Activated naive CD8-positive, alpha-beta T cell (primary cell): ENCODE measurements around the gene ADARB2.

Experiments
- H3K27ac Mint-ChIP-seq: one replicate; pipeline ENCODE4 v1.8.0; 2021; ENCODE audit warnings: mixed read lengths
- H3K27me3 Mint-ChIP-seq: one replicate; pipeline ENCODE4 v1.8.0; 2021; ENCODE audit warnings: mixed read lengths
- H3K36me3 Mint-ChIP-seq: one replicate; pipeline ENCODE4 v1.8.0; 2021; ENCODE audit warnings: mixed read lengths
- H3K4me1 Mint-ChIP-seq: one replicate; pipeline ENCODE4 v1.8.0; 2021; ENCODE audit warnings: low read depth, mixed read lengths
- H3K4me3 Mint-ChIP-seq: one replicate; pipeline ENCODE4 v1.8.0; 2021; ENCODE audit warnings: mild to moderate bottlenecking, mixed read lengths
- H3K9me3 Mint-ChIP-seq: one replicate; pipeline ENCODE4 v1.8.0; 2021; ENCODE audit warnings: low read depth, mixed read lengths

The ADARB2 gene

DNA sequence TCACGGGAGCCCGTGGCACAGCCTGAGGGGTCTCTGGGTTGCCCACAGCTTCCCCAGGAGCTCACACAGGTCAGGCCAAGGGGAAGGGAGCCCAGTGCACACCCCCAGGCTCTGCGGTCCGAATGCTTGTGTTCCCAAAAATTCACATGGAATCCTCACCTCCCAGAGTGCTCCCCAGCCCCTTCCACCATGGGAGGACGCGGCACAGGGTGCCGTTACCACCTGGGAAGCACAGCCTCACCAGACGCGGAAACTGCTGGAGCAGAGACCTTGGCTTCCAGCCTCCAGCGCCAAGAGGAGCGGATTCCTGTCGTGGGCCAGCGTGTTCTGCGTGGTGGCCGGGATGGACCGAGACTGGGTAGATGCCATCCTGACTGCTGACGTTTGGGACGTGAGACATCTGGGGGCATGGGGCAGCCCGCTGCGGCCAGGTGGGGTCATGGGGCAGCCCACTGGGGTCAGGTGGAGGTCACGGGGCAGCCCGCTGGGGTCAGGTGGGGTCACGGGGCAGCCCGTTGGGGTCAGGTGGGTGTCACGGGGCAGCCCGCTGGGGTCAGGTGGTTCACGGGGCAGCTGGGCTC is 531.8 kb downstream of the ADARB2 start:
- H3K27me3 Mint-ChIP-seq: no peaks in the 10 kb centered on the region
- H3K36me3 Mint-ChIP-seq: no peaks in the 10 kb centered on the region
- no peak overlapping the region for H3K4me3 Mint-ChIP-seq
- H3K9me3 Mint-ChIP-seq: no peaks in the 10 kb centered on the region
- no peaks in the 10 kb centered on the region for H3K4me1 Mint-ChIP-seq
- no peak overlapping the region for H3K27ac Mint-ChIP-seq

DNA sequence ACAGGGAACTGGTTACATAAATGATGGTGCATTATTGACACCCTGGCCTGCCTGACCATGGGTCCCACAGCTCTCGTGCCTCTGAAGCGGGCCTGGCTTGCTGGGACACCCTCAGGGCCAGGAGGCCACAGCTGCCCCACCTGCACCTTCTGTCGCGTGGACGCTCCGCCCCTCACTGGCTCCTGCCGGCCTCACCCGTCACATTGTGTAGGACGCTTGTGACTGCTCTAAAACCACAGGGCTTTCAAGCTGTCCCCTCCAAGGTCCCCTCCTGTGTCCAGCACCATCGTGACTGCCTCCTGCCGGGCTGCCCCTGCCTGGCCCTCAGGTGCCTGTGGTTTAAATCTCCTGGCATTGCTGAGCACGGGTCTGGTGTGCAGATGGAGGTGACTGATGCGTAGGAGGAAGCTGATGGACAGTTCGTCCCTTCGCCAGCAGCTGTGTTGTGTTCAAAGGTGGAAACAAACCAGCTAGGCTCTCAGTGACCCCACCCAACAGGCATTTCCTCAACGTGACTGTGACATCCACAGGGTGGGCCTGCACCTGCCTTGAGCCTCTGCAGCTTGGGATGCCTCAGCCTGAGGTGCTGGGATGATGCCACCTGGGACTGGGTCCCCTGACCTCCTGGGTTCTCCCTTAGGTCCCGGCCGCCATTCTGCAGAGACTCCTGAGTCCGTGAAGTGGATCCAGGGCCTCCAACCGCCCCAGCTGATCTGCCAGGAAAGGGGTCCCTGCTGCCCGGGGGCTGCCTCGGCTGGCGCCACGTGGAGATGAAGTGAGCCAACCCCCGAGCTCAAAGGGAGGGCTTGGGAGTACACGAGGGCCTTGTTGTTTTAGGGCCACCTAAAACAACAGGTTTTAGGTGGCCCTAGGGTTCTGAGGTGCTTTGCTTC is 532.6 kb downstream of the ADARB2 start:
- Mint-ChIP-seq H3K36me3 (no peaks in the 10 kb centered on the region), H3K27ac (no peak overlapping the region), H3K4me3 (no peak overlapping the region), H3K4me1 (no peaks in the 10 kb centered on the region), H3K27me3 (no peaks in the 10 kb centered on the region), H3K9me3 (no peaks in the 10 kb centered on the region)

DNA sequence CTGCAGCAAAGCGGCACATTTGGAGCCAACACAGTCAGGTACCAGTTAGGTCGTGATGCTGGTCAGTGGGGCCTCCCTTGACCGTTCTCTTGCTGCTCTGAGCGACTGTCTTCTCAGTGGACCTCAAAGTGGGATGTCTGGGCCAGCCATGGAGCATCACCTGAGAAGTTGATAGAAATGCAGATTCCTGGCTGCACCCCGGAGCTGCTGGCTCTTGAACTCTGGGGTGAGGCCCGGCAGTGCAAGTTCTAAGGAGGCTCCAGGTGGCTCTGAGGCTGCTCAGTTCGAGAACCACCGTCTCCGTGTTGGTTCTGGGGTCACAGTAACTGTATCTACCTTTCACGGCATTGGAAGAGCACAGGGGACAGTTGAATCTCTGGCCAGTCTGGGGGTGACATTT is 533.6 kb downstream of the ADARB2 start:
- Mint-ChIP-seq H3K27ac (no peak overlapping the region), H3K4me1 (no peaks in the 10 kb centered on the region)

DNA sequence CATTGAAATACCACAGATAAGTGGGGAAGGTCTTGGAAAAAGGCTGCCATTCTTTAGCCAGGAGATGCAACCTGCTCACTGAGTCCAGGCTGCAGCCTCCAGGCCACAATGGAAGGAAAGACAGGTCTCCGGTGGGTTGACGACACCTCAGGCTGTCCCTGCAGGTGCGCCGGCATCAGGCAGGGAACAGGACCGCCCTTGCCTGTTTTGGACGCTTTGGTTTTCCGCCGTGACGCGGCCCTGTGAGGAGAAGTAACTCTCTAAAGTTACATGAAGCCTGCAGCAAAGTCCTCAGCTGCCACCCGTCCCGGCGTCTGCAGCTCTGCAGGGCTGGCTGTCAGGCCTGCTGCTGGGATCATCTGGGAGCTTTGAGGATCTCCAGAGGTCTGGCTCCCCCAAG is 534.1 kb downstream of the ADARB2 start:
- H3K36me3 Mint-ChIP-seq: no peaks in the 10 kb centered on the region
- no peaks in the 10 kb centered on the region for H3K9me3 Mint-ChIP-seq
- no peak overlapping the region for H3K27ac Mint-ChIP-seq
- H3K4me3 Mint-ChIP-seq: no peak overlapping the region
- no peaks in the 10 kb centered on the region for H3K4me1 Mint-ChIP-seq
- H3K27me3 Mint-ChIP-seq: no peaks in the 10 kb centered on the region

More for the DNA sequence above, 533.6 kb downstream of the ADARB2 start:
- Mint-ChIP-seq H3K27me3 (no peaks in the 10 kb centered on the region), H3K4me3 (no peak overlapping the region), H3K36me3 (no peaks in the 10 kb centered on the region), H3K9me3 (no peaks in the 10 kb centered on the region)

DNA sequence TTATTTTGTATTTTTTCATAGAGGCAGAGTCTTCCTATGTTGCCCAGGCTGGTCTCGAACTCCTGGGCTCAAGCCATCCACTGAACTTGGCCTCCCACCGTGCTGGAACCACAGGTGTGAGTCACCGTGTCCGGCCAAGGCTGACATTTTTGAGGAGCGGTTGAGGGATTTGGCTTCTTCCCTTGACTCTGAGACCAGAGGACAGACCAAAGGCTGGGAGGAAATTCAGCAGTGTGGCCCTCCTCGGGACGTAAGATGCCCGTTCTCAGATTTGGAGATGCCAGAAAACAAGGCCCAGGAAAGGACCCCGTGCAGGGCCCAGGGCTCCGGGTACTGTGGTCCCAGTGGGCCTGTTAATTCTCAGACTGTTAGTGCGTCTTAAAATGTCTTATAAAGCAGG is 535.0 kb downstream of the ADARB2 start:
- Mint-ChIP-seq H3K36me3 (no peaks in the 10 kb centered on the region), H3K9me3 (no peaks in the 10 kb centered on the region), H3K4me1 (no peaks in the 10 kb centered on the region), H3K27me3 (no peaks in the 10 kb centered on the region), H3K4me3 (no peak overlapping the region), H3K27ac (no peak overlapping the region)

DNA sequence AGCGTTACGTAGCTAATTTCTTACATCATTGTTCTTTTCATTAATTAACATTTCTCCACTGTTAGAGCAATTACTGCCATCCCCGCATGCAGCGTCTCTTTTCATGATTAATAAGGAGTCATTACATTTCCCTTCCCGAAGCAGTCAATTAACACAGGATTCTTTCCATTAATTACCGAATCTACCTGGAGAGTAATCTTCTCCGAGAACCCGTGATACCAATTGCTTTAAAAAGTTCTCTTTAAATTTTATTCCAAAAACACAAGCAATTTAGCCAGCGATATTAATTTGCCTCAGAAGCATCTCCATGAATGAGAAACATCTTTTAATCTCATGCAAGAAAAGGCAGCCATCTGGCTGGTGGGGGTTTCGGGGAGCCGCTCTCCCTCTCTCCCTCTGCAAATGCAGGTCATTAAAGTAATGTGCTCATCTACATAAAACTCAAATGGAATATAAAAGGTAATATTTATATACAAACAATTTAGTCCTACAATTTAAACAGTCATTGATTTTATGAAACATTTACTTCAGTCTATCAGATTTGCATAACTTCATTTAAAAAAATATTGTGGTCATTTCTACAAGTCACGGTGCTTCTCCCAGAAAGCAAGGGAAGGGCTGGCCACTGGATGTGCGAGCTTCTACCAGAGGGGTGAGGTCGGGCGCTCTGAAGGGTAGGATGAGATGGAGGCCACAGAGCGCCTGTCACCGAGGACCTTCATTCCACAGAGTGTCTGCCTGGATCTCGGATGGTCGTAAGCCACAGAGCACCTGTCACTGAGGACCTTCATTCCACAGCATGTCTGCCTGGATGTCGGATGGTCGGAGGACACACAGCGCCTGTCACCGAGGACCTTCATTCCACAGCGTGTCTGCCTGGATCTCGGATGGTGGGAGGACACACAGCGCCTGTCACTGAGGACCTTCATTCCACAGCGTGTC is 536.2 kb downstream of the ADARB2 start:
- no peaks in the 10 kb centered on the region for H3K36me3 Mint-ChIP-seq
- no peak overlapping the region for H3K4me3 Mint-ChIP-seq
- H3K9me3 Mint-ChIP-seq: no peaks in the 10 kb centered on the region
- no peaks in the 10 kb centered on the region for H3K4me1 Mint-ChIP-seq
- no peak overlapping the region for H3K27ac Mint-ChIP-seq
- H3K27me3 Mint-ChIP-seq: no peaks in the 10 kb centered on the region

DNA sequence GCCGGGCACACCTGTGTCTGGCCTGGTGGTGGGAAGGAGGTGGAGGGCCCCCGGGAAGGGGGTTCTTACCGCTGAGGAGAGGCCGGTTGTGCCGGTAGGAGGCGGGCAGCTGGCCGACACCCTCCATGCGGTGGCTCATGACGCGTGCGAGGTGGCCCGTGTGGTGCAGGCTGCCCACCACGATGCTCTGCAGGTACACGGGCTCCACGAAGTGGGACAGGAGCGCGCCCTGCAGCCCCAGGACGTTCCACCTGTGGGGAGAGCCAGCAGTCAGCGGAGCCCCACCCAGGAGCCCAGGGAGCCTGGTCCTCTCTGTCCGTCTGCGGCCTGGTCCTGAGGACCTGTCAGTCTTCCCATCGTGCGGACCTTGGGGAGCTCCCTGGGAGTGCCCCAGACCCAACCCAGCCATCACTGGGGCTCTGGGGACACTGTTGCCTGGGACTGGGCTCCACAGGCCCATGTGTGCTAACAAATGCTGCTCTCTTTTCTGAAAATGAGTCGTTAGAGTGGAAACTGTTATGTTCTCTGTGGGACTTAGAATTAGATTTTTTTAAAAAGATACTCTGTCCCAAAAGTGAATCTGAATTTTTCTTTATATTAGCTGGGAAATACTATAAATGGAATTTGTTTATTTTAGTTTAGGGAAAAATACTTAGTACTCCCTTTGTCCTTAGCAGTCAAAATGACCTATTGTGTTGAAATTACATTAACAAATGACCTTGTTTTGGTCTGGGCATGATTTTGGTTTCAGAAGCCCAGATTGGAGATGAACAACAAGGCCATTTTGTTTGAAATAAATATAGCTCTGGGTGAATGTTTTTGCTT is 537.2 kb downstream of the ADARB2 start:
- Mint-ChIP-seq H3K4me1 (no peaks in the 10 kb centered on the region), H3K4me3 (no peak overlapping the region), H3K9me3 (no peaks in the 10 kb centered on the region), H3K36me3 (no peaks in the 10 kb centered on the region), H3K27me3 (no peaks in the 10 kb centered on the region), H3K27ac (no peak overlapping the region)

DNA sequence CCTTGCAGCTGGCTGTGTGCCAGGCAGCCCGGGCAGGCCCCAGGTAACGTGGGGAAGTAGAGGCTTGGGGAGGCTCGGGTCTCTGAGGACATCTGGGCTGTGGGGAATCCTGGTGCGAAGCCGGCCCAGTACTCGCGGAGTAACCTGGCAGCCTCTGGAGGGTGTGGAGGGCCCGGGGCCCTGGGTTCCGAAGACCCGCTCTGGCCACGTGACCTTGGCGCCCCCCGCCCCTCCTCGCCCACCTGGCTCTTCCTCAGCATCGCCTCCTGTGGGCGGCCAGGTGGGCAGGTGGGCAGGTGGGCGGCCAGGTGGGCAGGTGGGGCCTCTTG is 538.0 kb downstream of the ADARB2 start:
- Mint-ChIP-seq H3K36me3 (no peaks in the 10 kb centered on the region), H3K4me3 (no peak overlapping the region), H3K4me1 (peaks cover 4% of the 10 kb centered on the region), H3K9me3 (no peaks in the 10 kb centered on the region), H3K27ac (no peak overlapping the region), H3K27me3 (no peaks in the 10 kb centered on the region)

DNA sequence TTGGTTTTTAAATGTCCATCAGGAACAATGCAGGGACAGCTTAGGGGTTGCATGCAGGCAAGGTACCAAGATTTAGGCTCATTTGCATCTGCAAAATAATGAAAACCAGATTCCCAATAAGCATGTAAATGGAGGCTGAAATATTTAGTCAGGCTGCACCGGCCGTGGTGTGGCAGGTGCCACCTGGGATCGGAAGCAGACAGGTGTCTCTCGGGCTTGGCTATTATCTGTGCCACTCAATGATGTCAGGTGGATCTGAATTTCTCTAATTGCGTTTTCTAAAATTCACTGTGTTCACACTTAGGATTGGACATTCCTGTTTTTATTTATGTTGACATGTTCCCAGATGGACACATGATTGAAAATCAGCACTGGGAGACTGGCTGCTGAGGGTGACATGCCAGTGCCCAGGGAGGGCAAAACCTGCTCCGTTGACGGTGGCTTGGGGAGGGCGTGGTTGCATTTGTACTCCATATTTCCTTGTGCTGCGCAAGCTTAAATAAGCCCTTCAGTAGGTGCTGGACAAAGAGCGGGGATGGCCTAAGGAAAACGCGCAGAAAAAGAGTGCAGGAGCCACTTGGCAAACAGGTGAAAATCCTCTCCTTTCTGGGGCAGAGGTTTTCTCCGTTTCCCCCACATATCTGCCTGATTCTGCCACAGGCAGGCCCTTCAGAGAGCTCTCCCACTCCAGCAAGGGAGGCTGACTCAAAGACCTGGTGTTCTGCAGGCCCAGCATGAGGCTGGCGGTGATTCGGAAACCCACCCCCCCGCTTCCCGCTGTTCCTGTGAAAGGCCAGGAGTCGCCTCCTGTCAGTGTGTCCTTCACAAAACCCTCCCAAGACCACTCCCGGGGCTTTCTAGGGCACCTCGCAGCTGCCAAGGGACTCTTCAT is 538.6 kb downstream of the ADARB2 start:
- no peaks in the 10 kb centered on the region for H3K27me3 Mint-ChIP-seq
- H3K9me3 Mint-ChIP-seq: no peaks in the 10 kb centered on the region
- H3K27ac Mint-ChIP-seq: no peak overlapping the region
- no peaks in the 10 kb centered on the region for H3K36me3 Mint-ChIP-seq
- H3K4me3 Mint-ChIP-seq: no peak overlapping the region
- peaks cover 10% of the 10 kb centered on the region for H3K4me1 Mint-ChIP-seq

DNA sequence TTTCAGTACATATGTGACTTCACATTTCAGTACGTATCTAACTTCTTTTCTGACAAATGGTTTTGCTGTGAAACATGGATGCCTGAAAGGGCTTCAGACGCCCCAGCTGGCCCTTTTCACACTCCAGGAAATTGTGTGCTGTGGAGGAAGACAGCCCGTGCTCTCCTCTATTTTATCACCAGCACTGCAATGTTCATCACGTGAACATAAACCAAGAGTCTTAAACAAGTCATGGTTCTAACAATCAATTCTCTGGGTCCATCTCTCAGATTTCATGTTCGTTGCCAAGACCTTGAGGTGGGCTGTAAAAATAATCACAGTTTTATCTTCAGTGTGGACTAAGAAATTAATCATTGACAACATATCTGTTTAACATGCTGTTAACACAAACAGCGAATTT is 539.9 kb downstream of the ADARB2 start:
- Mint-ChIP-seq H3K27ac (no peak overlapping the region), H3K36me3 (no peaks in the 10 kb centered on the region), H3K27me3 (no peaks in the 10 kb centered on the region), H3K4me3 (no peak overlapping the region), H3K9me3 (no peaks in the 10 kb centered on the region), H3K4me1 (peaks cover 16% of the 10 kb centered on the region)

DNA sequence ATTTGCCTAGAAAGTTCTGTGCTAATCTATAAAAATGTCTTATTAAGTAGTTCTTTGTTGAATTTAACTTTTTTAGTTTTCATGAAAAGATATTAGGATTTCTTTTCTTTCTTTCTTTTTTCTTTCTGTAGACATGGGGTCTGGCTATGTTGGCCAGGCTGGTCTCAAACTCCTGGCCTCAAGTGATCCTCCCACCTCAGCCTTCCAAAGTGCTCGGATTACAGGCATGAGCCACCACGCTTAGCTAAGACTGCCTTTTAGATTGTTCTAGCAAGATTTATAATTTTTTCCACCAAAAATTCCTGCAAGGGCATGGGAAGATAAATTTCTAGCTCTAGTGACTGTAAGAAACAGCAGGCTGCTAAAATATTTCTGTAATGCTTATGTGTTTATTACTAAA is 540.7 kb downstream of the ADARB2 start:
- Mint-ChIP-seq H3K4me1 (peaks cover 16% of the 10 kb centered on the region), H3K27ac (no peak overlapping the region), H3K9me3 (no peaks in the 10 kb centered on the region), H3K27me3 (no peaks in the 10 kb centered on the region), H3K4me3 (no peak overlapping the region), H3K36me3 (no peaks in the 10 kb centered on the region)

DNA sequence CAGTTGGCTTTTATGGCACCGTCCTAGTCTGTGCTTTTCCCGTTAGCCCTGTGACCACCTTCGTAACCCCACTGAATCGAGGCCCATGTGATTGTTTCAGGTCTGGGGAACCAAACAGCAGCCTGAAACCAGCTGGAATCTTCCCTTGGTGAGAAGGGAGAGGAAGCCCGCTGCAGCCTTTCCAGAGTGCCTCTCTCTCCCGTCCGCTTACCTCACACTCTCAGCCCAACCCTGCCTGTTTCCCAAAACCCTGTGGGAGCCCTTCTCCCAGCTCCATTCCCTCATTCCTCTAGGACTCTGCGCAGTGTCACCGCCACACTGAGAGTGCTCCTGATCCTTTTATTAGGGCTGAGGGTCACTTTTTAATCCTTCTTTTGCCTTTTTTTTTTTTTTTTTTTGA is 541.5 kb downstream of the ADARB2 start:
- Mint-ChIP-seq H3K9me3 (no peaks in the 10 kb centered on the region), H3K27ac (no peak overlapping the region), H3K36me3 (no peaks in the 10 kb centered on the region), H3K27me3 (no peaks in the 10 kb centered on the region), H3K4me3 (no peak overlapping the region), H3K4me1 (peaks cover 16% of the 10 kb centered on the region)

DNA sequence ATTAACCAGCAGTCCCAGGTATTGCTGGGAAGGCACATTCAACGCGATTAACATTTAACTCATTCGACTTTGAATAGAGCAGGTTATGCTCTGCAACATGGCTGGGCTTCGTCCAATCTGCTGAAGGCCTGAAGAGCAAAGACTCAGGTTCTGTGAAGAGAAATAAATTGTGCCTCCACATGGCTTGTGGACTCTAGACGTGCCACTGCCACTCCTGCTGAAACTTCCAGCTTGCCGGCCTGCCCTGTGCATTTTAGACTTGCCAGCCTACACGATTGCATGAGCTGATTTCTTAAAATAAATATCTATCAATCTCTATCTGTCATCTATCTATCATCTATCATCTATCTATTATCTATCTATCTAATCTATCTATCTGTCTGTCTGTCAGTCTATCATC is 543.2 kb downstream of the ADARB2 start:
- H3K4me1 Mint-ChIP-seq: peaks cover 16% of the 10 kb centered on the region
- H3K36me3 Mint-ChIP-seq: no peaks in the 10 kb centered on the region
- H3K27ac Mint-ChIP-seq: no peak overlapping the region
- H3K9me3 Mint-ChIP-seq: no peaks in the 10 kb centered on the region
- H3K27me3 Mint-ChIP-seq: no peaks in the 10 kb centered on the region
- H3K4me3 Mint-ChIP-seq: peak overlapping the region; percentile 0

DNA sequence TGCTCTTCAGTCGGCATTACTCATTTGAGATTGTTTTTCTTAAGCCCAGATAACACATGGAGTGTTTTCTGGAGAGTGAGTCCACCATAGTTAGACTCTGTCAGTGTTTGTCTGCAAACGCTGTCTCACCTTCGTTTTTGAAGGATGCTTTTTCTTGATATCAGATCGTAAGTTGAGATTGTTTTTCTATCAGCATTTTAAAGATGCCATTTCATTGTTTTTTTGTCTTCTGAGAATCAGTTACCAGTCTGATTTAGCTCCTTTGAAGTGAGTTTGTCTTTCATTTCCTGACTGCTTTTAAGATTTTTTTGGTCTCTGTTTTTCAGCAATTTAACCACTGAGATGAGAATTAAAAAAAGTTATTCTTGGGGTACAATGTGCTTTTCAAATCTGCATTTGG is 543.8 kb downstream of the ADARB2 start:
- peak overlapping the region; percentile 2 for H3K4me3 Mint-ChIP-seq
- H3K4me1 Mint-ChIP-seq: peaks cover 16% of the 10 kb centered on the region
- H3K36me3 Mint-ChIP-seq: no peaks in the 10 kb centered on the region
- H3K27me3 Mint-ChIP-seq: no peaks in the 10 kb centered on the region
- H3K9me3 Mint-ChIP-seq: no peaks in the 10 kb centered on the region
- peak overlapping the region; percentile 6 for H3K27ac Mint-ChIP-seq
